WTC11 (cell line): ENCODE results near the gene NRDC.

ENCODE experiments used
- CREM ChIP-seq: sonication (generic); formaldehyde crosslinking; IDR thresholded peaks from 2 replicates; pipeline ENCODE4 v1.8.1; 2022; ENCODE audit warnings: mild to moderate bottlenecking, missing genetic modification reagents, moderate library complexity
- ELF4 ChIP-seq: sonication (generic); formaldehyde crosslinking; IDR thresholded peaks from 2 replicates; pipeline ENCODE4 v1.8.1; 2022; ENCODE audit warnings: low read depth, mild to moderate bottlenecking, moderate library complexity, missing genetic modification reagents
- ETV6 ChIP-seq: sonication (generic); formaldehyde crosslinking; IDR thresholded peaks from 2 replicates; pipeline ENCODE4 v1.8.1; 2022; ENCODE audit warnings: mild to moderate bottlenecking, missing genetic modification reagents
- MYBL2 ChIP-seq: sonication (generic); formaldehyde crosslinking; IDR thresholded peaks from 2 replicates; pipeline ENCODE4 v1.8.1; 2023; ENCODE audit warnings: mild to moderate bottlenecking, moderate library complexity, missing genetic modification reagents
- USF1 ChIP-seq: sonication (generic); formaldehyde crosslinking; IDR thresholded peaks from 2 replicates; pipeline ENCODE4 v1.8.0; 2022; ENCODE audit warnings: mild to moderate bottlenecking, missing genetic modification reagents
- ZNF416 ChIP-seq: fragments of 250-450 bp; sonication (Bioruptor Pico); IDR thresholded peaks from 2 replicates; pipeline ENCODE4 v1.9.0; 2021; ENCODE audit warnings: mild to moderate bottlenecking, inconsistent platforms
- ZNF512 ChIP-seq: sonication (generic); formaldehyde crosslinking; IDR thresholded peaks from 2 replicates; pipeline ENCODE4 v1.8.1; 2022; ENCODE audit warnings: missing genetic modification reagents, borderline replicate concordance
- TF ChIP-seq, protein P1 (sequence below): fragments of 200-600 bp; IDR thresholded peaks from 2 replicates; pipeline ENCODE4 v1.8.0; 2022; ENCODE audit warnings: antibody characterized with exemption
- TF ChIP-seq, protein P2 (sequence below): sonication (generic); formaldehyde crosslinking; IDR thresholded peaks from 2 replicates; pipeline ENCODE4 v1.8.0; 2022; ENCODE audit warnings: mild to moderate bottlenecking, missing genetic modification reagents

DNA sequence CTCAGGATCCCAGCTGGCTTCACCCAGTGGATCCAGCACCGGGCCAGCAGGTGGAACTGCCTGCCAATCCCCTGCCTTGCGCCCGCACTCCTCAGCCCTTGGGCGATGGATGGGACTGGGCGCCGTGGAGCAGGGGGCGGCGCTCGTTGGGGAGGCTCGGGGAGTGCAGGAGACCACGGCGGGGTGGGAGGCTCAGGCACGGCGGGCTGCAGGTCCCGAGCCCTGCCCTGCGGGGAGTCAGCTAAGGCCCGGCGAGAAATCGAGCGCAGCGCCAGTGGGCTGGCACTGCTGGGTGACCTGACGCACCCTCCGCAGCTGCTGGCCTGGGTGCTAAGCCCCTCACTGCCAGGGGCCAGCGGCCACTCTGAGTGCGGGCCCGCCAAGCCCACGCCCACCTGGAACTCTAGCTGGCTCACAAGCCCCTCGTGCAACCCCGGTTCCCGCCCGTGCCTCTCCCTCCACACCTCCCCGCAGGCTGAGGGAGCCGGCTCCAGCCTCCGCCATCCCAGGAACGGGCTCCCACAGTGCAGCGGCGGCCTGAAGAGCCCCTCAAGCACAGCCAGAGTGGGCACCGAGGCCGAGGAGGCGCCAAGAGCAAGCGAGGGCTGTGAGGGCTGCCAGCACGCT, 31.1 kb downstream of the NRDC start:
- TF ChIP-seq ELF4 (CRISPR knock-in tag) = no peak
- no peak for TF ChIP-seq USF1 (CRISPR knock-in tag)
- TF ChIP-seq, protein P1, sequence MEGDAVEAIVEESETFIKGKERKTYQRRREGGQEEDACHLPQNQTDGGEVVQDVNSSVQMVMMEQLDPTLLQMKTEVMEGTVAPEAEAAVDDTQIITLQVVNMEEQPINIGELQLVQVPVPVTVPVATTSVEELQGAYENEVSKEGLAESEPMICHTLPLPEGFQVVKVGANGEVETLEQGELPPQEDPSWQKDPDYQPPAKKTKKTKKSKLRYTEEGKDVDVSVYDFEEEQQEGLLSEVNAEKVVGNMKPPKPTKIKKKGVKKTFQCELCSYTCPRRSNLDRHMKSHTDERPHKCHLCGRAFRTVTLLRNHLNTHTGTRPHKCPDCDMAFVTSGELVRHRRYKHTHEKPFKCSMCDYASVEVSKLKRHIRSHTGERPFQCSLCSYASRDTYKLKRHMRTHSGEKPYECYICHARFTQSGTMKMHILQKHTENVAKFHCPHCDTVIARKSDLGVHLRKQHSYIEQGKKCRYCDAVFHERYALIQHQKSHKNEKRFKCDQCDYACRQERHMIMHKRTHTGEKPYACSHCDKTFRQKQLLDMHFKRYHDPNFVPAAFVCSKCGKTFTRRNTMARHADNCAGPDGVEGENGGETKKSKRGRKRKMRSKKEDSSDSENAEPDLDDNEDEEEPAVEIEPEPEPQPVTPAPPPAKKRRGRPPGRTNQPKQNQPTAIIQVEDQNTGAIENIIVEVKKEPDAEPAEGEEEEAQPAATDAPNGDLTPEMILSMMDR = no peak
- TF ChIP-seq ZNF512 (CRISPR knock-in tag) = no peak
- no peak for TF ChIP-seq ETV6 (CRISPR knock-in tag)
- no peak for TF ChIP-seq CREM
- TF ChIP-seq ZNF416 (CRISPR knock-in tag) = no peak
- TF ChIP-seq MYBL2 (CRISPR knock-in tag) = no peak
- TF ChIP-seq, protein P2, sequence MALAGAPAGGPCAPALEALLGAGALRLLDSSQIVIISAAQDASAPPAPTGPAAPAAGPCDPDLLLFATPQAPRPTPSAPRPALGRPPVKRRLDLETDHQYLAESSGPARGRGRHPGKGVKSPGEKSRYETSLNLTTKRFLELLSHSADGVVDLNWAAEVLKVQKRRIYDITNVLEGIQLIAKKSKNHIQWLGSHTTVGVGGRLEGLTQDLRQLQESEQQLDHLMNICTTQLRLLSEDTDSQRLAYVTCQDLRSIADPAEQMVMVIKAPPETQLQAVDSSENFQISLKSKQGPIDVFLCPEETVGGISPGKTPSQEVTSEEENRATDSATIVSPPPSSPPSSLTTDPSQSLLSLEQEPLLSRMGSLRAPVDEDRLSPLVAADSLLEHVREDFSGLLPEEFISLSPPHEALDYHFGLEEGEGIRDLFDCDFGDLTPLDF (CRISPR knock-in tag) = no peak
